ENCODE results near the gene MBD4.

GRCh38 chr3:129415830-129416229 is 23.9 kb downstream of the MBD4 start:
- TF ChIP-seq, protein P1, sequence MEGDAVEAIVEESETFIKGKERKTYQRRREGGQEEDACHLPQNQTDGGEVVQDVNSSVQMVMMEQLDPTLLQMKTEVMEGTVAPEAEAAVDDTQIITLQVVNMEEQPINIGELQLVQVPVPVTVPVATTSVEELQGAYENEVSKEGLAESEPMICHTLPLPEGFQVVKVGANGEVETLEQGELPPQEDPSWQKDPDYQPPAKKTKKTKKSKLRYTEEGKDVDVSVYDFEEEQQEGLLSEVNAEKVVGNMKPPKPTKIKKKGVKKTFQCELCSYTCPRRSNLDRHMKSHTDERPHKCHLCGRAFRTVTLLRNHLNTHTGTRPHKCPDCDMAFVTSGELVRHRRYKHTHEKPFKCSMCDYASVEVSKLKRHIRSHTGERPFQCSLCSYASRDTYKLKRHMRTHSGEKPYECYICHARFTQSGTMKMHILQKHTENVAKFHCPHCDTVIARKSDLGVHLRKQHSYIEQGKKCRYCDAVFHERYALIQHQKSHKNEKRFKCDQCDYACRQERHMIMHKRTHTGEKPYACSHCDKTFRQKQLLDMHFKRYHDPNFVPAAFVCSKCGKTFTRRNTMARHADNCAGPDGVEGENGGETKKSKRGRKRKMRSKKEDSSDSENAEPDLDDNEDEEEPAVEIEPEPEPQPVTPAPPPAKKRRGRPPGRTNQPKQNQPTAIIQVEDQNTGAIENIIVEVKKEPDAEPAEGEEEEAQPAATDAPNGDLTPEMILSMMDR (conservative IDR thresholded peaks at IDR 0.05; ENCODE audit: low read length), result no peak
- TF ChIP-seq EZH2phosphoT487 (IDR thresholded peaks at IDR 0.05; ENCODE audit: borderline replicate concordance, low read depth, low read length), result no peak
